ENCODE results near the gene NAGA.
A peak's percentile ranks its signal among the peaks of the same experiment; 100 is the strongest.
"Not testable (repeated sequence)": the region's sequence is repeated elsewhere in the genome, so short reads cannot be mapped to it uniquely, and the experiment has no call there.

NAGA gene

DNA sequence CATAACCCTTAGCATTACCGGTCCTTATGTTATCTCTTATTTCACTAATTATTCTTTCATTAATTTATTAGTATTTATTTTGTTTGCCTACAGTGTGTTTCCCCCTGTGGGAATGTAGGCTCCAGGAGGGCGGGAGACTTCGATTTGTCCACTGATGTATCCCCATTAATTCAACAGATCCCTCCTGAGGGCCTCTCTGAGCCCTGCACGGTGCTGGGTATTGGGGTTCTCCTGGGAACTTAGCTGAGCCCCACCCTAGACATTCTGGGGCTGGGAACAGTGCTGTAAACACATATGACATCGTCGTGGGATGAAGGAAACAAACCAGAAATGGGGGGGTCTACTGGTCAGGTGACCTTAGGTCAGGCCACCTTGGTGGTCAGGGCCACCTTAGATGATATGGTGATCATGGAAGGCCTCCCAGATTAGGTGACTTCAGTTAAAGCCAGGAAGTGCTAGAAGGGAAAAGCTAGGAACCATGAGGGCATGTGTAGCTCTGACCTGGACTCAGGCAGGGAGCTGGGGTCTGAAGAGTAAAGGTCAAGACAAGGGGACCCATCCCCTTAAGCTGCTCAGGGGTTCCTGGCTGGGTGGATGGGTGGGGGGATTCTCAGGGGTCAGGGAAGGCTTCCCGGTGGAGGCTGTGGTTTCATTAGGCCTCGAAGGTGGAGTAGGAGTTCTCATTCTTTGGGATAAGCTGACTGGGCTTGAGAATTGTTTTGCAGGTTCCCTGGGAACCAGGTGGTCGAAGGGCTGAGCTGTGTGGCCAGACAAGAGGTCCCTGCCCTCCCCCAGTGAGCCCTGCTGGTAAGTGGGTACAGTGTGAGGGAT lies 4.4 kb upstream of the NAGA start:
- FAIRE-seq = no peak

DNA sequence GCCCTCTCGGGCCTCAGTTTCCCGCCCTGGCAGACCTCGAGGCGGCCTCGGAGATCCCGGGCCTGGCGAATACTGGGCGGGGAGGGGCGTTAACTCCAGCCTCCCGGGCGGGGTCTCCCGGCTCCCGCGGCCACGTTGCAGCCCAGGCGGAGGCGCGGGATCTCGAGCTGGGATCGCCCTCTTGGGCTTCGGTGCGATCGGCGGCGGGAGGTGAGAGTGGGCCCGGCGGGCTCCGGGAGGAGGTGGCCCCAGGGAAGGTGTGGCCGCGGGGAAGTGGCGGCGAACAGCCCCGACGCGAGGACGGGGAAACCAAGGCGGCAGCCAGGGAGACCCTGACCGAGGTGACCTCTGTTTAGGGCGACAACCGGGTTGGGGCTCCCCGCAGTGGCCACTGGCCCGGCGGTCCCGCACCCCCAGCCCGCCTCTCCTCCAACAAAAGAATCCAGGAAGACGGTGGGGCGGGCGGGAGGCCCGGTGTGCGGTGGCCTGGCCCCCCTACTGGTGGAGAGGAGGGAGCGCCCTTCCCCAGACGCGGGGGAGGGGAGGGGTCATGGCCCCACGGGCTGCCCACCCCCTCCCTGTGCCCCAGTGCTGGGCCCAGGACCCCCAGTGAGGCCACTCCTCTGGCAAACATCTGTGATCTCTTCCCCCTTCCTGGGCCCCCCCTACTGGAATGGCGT lies 3.7 kb upstream of the NAGA start, which contains the start of gene PHETA2:
Gene PHETA2, plus strand, starts transcription at position 117 of the 680 bp plus-strand sequence. CDS start 3,046 bp downstream, outside the sequence.
- FAIRE-seq = no peak

DNA sequence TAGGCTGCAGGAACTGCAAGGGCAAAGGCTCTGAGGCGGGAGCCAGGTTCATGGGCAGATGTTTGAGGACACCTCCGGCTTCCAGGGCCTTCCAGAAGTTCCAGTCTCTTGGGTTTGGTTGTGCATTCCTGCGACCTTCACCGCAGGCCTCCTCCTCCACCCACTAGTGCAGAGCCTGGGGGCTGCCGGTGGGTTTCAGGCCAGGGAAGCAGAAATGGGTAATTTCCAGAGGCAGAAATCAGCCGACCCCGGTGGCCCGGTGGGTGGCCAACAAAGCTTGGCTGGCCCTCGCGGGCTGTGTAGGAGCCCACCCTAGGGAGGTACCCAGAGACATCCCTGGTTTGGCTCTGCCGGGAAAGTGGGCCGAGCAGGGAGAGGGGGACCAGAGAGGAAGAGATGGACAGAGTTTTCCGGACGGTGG lies 3.0 kb upstream of the NAGA start:
- FAIRE-seq = no peak

DNA sequence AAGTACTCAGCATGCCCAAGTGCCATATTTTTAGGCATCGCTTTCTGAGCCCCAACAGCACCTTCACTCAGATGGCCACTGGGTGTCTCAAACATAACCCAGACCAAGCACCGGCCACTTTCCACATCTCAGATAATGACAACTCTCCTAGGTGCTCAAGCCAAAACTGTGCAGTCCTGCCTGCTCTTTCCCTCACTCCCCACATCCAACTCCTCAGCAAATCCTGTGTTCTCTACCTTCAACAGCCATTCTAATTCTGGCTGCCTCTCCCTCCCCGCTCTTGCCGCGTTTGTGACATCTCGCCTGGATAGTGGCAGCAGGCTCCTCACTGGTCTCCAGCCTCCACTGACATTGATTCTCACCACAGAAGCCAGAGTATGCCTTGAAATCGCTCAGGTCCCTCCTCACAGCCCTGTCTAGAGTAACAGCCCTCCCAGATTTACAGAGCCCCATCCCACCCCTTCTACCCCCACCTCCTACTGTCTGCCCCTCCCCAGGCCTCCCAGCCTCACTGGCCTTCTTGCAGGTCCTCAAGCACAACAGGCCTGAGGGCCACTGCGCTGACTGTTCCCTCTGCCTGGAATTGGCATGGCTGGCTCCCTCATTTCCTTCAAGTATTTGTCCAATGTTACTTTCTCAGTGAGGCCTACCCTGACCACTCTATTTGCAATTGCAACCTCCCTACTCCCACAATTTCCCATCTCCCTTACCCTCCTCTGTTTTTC lies 2.2 kb upstream of the NAGA start:
- FAIRE-seq = no peak

DNA sequence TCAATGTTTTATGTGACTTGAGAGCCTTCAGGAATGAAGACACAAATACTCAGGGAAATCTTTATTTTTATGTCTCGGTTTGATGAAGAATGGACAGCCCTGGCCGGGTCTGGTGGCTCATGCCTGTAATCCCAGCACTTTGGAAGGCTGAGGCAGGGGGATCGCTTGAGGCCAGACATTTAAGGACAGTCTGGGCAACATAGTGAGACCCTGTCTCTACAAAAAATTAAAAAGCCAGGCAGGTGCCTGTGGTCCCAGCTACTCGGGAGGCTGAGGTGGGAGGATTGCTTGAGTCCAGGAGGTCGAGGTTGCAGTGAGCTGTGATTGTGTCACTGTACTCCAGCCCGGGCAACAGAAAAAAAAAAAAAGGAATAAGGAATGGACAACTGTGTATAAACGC lies 896 bp upstream of the NAGA start:
- FAIRE-seq = not testable (repeated sequence)

DNA sequence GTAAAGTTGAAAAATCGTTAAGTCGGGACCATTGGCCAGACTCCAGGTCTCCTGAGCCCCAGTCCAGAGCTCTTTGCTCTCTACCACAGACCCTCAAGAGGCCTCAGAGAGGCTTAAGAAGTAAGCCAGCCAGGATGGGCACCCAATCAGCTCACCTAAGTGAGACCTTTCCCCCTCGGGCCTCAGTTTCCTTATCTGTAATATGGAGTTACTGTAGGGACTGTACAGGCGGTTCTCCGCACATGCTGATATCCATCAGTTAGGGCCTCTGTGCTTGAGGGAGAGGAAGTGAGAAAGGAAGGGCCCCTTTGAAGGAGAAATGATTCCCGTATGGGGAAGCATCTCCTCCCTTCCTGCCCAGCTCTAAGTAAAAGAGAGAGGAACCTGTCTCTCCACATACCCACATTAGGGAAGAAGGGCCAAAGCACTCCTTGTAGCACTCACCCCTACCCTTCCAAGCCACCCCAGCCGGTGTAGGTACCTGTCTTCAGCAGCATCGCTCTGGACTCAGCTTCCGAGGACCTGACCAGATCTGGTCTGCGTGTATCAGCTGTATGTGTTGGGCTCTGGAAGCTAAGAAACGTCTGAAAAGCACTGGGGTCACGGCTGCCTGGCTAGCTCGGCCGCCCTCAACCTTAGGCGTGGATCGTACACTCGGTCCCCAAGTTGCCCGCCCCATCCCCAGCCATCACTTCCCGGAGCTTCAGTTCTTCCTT lies 653 bp downstream of the NAGA start:
- no peak for FAIRE-seq

DNA sequence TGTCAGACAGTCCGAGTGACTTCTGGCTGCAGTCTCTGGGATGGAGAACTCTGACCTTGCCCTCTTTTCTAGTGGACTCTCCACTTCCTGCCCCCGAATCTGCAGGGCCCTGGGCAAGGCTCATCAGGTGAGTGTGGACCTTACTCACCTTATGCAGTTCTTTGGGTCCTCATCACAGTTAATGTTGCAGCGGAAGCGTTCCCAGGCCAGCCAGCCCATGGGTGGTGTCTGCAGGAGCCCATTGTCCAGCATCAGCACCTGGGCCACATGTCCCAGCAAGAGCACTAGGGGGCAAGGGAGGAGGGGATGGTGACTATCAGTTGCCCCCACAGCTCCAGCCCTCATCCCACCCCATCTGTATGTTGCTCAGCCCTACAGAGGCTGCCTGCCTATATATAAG lies 2.3 kb downstream of the NAGA start:
- FAIRE-seq = no peak

DNA sequence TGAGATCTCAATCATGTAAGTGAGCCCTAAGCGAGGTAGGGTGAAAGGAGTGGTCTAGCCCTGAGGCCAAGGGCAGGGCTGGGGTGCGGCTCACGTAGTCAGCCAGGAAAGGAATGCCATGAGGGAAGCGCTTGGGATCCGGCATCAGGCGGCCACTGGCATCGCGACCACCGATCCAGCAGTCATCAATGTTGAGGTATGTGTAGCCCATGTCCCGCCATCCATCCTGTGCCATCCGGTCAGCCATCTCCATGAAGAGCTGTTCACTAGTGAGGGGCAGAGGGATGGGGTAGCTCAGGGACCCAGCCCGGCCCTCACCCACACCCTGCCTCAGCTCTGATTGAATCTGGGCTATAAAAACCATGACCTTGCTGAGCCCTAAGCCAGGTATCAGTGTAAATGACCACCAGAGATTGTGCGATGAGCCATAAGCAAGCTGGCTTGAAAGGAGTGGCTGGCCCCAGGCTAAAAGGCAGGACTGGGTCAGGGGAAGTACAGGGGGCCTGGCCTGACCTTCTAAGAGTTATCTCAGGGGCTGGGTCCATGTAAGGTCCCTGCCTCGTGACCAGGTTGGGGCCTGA lies 2.9 kb downstream of the NAGA start:
- FAIRE-seq = no peak

DNA sequence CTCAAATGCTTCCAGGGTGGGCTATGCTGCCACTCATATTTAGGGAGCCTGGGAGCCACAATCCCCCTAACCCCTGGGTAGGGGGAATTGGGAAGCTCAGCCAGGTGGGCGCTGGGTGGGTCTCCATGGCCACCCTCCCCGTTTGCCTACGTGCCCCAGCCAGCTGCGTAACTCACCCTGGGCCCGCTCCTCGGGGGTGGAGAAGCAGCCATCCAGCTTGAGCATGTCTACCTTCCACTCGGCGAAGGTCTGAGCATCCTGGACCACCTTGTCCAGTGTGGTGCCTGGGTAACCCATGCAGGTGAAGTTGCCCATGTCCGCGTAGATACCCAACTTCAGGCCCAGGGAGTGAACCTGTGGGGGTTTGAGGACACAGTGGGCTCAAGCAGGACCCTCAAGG lies 3.7 kb downstream of the NAGA start:
- no peak for FAIRE-seq

DNA sequence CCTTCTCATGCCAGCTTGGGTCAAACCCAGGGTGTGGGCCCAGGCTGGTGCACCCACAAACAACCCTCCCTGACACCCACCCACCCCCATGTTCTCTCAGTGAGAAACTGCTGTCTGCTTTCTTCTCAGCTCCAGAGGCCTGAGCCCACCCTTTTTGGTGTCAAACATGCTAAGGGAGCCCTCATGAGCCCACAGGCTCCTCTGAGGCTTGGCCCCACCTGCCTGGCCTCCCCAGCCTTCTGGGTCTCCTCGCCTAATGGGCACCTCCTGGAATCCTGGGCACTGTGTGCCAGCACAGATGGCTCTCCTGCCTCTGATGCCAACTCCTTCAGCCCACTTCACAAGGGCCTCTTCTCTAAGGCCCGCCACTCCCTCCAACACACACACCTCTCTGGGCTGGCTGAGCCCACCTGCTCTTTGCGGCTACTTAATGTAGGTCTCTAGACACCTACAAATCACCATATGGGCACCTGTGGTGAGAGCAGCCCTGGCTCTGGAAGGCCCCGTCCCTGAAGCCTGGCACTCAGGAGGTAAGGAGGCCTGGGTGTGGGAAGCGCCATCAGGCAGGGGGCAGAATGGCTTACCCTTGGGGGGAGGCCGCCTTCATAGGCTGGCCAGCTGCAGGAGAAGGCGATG lies 4.4 kb downstream of the NAGA start:
- FAIRE-seq = no peak

DNA sequence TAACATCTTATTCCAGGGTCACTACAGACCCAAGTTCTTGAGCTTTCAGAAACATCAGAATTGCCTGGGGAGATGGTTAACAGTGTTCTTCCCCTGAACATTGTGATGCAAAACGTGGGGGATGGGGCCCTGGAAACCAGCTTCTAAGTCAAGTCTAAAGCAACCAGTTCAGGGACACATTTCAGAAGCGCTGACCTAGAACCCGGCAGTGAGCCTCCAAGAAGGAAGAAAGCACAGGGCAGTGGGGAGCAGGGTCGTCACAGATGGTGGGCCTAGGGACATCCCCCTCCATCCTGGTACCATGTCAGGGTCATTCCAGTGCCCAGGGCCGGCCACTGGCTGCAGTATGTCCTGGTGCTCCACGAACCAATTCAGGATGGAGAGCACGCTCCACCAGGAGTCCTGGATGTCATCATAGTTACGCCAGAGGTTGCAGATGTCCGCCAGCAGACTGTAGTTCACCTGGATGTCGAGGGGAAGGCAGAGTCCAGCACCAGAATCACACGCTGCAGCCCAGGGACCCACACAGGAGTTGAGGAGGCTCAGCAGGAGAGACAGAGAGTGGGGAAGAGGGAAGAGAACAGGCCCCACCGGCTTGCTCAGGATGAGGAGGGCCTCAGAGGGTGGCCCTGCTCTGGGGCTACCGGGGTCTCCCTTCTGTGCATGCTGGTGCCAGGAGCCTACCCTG lies 5.0 kb downstream of the NAGA start:
- FAIRE-seq = no peak

DNA sequence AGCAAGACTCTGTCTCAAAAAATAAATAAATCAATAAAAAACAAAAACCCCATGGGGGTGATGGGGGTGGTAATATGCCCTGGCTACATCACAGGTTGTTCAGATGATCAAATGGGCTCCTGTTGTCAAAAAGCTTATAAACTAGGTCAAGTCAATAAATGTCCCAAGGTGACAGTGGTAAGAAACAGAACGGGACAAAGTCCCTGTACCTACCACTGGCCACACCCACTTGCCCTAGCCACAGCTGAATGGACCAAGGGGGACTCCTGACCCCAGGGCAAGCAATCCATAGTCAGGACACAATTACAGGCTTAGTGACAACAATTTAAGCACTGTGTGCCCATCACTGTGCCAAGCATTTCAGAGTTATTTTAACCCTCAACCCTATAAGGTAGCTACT lies 6.0 kb downstream of the NAGA start:
- no peak for FAIRE-seq

DNA sequence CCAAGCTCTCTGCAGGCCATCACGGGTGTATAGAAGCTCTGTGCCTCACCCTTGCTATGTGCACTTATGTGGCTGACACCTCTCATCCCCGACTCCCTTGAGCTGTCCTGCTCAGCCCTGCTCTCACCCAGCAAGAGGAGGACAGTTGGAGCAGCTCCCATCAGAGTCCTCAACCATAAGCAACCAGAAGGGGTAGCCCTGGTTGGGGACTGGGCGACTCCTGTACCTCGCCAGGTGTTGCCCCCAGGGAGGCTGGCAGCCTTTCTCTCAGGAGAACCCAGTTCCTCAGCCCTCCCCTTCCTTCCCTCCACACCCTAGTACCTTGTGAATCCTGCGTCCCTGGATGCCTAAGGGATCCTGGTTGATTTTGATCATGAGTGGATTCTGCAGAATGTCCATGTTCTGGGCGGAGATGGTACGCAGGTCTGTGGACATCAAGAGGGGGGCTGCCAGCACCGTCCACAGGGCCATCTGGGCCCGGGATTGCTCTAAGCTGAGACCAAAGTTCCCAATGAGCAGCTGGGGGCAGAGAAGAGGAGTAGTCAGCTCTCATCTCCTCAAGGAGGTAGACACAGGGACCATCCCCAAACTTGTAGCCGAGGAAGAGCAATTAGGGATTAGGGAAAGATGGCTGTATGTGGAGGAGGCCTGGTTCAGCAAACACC lies 8.0 kb downstream of the NAGA start:
- no peak for FAIRE-seq

DNA sequence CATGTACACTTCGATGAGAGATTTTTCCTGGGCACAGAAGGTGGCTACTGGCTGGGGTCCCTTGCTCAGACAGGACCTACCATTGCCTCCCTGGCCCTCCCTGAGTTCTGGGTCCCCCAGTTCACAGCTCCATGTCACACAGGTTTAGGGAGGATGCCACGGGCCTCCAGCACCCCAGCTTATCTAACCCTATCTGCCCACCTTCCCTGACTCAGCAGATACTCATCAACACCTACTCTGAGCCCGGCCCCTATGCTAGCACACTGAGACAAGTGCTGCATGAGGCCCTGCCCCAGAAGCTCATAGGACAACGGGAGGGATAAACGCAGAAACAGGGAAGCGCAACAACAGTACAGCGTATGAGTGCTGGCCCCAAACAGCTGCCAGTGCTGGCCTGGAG lies 9.6 kb downstream of the NAGA start:
- no peak for FAIRE-seq

DNA sequence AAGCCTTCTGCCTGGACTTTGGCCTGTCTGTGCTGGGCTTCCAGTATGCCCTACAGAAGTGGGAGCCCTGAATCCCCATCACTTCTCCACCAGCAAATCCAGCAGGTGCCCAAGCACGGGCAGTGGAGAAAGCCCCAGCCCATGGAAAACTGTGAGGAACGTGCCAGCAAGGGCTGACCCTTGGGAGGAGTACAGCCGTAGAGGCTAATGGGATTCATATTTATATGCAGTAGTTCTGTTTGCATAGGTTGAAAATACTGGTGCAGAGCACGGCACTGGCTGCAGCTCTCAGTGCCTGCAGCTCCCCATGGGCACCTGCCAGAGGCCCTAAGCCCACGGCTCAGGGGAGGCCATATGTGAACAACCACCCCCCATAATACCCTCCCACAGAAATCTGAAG lies 10.1 kb downstream of the NAGA start:
- no peak for FAIRE-seq

DNA sequence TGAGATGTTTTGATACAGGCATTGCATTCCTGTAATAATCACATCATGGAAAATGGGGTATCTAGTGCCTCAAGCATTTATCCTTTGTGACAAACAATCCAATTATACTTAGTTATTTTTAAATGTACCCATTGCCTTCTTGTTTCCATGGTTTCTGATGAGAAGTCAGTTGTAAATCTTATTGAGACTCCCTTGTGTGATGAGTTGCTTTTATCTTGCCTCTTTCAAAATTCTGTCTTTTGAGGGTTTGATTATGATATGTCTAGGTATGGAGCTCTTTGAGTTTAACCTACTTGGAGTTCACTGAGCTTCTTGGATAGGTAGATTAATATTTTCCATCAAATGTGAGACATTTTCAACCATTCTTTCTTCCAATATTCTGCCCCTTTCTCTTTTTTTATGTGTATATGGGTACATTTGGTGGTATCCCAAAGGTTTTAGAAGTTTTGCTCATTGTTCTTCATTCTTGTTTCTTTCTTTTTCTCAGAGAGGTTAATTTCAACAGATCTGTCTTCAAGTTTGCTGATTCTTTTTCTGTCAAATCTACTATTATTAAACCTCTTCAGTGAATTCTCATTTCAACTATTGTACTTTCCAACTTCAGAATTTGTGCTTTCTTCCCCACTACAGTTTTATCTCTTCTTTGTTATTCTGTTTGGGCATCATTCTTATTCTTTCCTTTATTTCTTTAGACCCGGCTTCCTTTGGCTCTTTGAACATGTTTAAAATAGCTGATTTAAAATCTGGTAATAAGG lies 13.7 kb downstream of the NAGA start:
- peak; percentile 17 for FAIRE-seq

DNA sequence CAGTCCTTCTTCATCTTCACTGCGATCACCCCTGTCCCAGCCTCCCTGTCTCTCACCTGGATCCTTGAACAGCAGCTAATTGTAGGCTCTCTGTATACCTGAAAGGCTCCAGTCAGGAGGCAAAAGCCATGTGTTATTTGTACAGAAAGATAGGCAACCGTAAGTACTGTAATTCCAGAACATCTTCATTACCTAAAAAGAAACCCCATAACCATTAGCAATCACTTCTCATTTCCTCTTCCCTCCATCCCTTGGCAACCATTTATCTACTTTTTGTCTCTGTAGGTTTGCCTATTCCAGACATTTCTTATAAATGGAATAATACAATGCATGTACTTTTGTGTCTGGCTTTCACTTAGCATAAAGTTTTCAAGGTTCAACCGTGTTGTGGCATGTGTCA lies 17.8 kb downstream of the NAGA start:
- no peak for FAIRE-seq

DNA sequence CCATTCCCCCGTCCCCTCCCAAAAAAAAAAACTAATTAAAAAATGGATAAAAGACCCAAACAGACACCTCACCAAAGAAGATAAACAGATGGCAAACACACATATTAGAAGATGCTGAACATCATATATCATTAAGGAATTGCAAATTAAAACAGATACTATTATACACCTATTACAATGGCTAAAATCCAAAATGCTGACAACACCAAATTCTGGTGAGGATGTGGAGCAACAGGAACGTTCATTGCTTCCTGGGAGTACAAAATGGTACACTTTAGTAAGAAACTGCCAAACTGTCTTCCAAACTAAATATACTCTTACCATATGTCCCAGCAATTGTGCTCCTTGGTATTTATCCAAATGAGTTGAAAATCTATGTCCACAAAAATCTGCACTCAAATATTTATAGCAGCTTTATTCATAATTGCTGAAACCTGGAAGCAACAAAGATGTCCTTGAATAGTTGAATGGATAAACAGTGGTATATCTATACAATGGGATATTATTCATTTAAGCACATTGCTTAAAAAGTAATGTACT lies 19.9 kb downstream of the NAGA start:
- no peak for FAIRE-seq

DNA sequence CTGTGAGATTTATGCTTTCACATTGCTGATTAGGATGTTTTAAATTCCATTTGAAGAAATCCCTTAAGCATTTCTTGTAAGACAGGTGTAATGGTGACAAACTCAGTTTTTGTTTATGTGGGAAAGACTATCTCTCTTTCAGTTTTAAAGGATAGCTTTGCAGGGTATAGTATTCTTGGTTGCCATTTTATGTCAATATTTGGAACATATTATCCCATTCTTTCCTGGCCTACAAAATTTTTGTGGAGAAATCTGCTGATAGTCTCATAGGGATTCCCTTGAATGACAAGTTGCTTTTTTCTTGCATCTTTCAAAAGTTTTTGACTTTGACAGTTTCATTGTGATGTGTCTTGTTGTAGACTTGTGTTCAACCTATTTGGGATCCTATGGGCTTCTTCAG lies 28.8 kb downstream of the NAGA start:
- FAIRE-seq = no peak

DNA sequence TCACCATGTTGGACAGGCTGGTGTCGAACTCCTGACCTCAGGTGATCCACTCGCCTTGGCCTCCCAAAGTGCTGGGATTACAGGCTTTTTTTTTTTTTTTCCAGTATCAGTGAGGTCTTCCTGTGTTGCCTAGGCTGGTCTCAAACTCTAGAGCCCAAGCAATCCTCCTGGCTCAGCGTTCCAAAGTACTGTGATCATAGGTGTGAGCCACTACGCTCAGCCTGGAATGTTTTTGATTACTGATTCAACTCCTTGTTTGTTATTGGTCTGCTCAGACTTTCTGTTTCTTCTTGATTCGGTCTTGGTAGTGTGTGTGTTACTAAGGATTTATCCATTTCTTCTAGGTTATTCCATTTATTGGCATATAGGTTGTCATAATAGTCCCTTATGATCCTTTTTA lies 31.3 kb downstream of the NAGA start:
- FAIRE-seq = no peak
